Measurements from ENCODE around the gene NR2E1.

The NR2E1 gene

GRCh38 chr6:108157234-108157980 is 8.4 kb upstream of the NR2E1 start:
- TF ChIP-seq CTCF (IDR thresholded peaks at IDR 0.05): no peak

GRCh38 chr6:108157981-108158525 is 7.8 kb upstream of the NR2E1 start:
- no peak for TF ChIP-seq CTCF (IDR thresholded peaks at IDR 0.05)

GRCh38 chr6:108159981-108160380 is 5.8 kb upstream of the NR2E1 start:
- TF ChIP-seq CTCF (IDR thresholded peaks at IDR 0.05): no peak

GRCh38 chr6:108161724-108162282 is 4.0 kb upstream of the NR2E1 start:
- TF ChIP-seq CTCF (IDR thresholded peaks at IDR 0.05): no peak

- TF ChIP-seq CTCF (IDR thresholded peaks at IDR 0.05): no peak
These were observed 2.6 kb upstream of the NR2E1 start for GRCh38 chr6:108163267-108163643.

- TF ChIP-seq CTCF (IDR thresholded peaks at IDR 0.05): no peak
These were observed 1.9 kb upstream of the NR2E1 start for GRCh38 chr6:108163644-108164542.

GRCh38 chr6:108164543-108164814 is 1.3 kb upstream of the NR2E1 start:
- no peak for TF ChIP-seq CTCF (IDR thresholded peaks at IDR 0.05)
